Inflammatory macrophage (primary cell): ENCODE measurements around the gene CLDN4.
A peak's percentile ranks its signal among the peaks of the same experiment; 100 is the strongest.
"Not testable (repeated sequence)": the region's sequence is repeated elsewhere in the genome, so short reads cannot be mapped to it uniquely, and the experiment has no call there.

ENCODE experiments used
- DNase-seq, 2 donors: peaks; one replicate each; pipeline ENCODE4 v3.0.0-alpha.2; 2020 to 2022

Gene CLDN4

DNA sequence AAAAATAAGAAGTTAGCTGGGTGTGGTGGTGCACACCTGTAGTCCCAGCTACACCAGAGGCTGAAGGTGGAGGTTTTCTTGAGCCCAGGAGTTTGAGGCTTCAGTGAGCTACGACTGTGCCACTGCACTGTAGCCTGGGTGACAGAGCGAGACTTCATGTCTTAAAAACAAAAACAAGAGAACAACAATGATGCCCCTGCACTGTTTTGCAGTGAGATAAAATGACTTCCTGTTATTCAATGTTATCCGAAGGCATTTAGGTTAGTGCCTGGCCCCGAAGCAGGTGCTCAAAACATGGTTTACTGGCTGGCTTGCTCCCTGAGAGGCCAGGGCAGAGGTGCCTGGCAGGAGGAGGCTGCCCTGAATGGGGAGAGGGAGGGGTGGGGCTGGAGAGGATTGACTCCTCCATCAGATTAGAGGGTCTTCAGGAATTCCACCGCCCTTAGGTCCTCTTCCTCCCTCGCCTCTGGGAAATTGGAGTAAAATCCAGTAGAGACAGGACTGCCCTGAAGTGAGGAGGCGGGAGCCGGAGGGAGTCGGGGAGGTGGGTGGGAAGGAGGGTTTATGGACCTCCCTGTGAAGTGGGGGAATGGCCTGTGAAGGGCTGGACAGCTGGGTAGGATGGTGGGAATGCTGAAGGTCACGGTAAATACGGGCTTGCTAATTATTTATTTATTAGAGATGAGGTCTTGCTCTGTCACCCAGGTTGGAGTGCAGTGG is 6.8 kb upstream of the CLDN4 start:
- DNase-seq: no peak

DNA sequence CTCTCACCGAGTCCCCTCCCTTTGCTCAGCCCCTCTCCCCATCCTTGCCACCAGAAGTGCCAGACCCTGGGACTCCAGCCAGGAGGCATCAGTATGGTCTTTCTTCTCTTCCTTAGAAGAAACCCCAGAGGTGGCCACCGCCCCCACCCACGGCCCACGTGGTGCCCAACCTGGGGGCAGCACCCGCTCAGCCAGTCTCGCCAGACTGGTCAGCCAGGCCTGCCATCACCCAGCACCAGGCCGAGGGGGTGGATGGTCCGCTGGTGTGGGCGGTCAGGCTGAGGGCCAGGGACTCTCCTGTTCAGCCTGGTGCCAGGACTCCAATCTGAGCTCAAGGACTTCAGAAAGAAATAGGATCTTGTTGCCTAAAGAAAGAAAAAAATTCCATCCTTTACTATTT is 5.8 kb upstream of the CLDN4 start:
- no peak for DNase-seq

DNA sequence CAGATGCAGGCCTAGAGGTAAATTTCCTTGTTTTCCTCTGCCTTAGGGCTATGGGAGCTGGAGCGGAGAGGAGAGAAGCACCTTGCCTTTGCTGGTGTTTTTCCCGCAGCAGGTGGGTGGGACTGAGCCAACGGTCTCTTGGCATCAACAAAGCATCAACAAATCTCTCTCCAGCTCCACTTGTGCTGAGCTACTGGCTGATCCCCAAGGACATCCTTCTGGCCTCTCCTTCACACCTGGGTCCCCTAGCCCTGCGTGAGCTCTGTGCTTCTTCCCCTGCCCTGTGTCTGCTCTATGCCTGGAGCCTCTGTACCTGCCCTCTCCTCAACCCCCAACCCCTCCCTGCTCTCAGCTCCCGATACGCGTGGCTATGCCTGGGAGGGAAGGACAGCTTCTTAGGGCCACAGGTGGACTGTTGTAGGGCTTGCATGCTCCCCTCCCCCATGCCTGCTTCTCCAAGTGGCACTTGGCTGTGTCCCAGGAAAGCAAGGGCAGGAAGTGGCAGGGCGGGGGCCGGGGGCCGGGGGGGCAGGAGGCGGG is 3.2 kb upstream of the CLDN4 start:
- DNase-seq: no peak

DNA sequence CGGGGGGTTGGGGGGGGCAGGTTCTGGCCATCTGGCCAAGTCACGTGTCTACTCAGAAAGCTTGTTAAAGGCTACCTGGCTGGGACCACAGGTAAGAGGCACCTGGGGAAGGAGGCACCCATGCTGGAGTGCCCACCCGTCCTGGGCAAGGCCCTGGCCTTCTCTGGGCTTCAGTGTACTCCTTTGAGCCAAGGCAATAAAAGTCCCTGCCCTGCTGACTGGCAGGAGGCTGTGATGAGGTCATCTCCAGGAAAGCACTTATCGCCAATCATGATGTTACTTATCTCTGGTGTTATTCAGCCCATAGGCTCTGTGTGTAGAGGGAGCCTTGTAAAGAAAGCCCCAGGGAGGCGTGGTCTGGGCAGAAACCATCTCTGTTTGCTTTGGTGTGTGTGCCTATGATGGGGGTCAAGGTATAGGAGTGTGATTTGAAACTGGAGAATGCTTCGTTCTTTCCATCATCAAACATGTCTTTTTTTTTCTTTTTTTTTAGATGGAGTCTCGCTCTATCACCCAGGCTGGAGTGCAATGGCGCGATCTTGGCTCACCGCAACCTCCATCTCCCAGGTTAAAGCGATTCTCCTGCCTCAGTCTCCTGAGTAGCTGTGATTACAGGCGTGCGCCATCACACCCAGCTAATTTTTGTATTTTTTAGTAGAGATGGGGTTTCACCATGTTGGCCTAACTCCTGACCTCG is 2.5 kb upstream of the CLDN4 start:
- peak in 1 of 2 donors; percentile 27 for DNase-seq

DNA sequence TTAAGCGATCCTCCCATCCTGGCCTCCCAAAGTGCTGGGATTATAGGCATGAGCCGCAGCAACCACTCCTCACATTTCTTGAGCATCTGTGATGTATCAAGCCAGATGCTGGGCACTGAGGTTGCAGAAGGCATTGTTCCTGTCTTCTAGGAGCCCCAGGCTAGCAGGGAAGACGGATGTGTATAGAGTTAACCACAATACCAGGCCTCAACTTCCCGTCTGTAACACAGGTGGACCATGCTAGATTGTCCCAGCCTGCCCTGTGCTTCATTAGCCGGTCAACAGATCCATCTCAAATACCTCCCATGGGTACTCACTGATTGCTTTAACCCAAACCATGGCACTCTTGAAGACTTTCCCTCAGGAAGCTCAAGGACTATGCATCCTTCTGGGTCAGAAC is 1.8 kb upstream of the CLDN4 start:
- DNase-seq: no peak

DNA sequence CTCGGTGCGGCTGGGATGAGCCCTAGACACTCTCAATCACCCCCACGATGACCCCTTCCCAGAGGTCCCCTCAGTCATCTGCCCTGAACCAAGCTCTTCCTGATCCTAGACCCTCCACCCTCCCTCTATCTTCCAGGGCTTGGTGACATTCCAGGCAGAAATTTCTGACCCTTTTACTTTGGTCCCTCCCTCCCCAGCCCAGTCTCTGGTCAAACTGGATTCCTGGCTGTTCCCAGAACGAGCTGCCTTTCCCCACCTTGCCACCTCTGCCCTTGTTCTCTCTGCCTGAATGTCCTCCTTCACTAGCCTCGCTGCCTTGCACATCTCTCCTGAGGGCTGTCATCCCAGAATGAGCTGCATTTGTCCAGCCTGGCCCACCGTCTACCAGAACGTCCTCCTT is 1.3 kb upstream of the CLDN4 start:
- no peak for DNase-seq

DNA sequence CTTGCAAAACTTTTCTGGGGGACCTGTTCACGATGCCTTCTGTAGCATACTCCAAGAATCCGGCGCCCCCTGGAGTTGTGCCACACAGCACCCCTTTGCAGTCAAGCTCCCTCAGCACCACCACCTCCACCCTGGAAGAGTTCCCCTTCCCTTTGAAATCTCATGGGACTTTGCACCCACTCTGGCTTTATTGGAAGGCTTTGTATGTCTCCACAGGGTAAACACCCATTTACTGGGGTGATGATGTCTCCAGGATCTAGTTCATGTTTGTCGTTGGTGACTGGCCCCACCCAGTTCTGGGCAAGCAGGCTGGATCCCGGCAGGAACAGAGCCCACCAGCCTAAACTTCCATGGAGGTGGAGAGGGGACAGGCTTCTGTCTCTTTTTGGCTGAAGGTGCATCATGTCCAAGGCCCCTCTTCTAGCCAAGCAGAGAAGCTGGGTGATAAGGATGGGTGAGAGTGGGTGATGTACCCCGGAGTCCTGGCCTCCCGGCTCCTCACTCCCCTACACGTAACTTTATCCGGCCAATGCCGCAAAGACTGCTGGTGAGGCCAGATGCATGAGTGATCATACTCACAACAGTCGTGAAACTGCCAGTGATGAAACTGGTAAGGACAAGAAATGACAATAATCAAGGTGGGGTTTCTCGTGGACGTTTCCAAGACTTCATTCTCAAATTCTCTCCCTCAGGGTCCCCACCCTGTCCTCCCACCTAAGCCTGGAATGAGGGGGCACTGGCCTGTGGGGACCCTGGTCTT is 695 bp upstream of the CLDN4 start:
- DNase-seq: no peak

DNA sequence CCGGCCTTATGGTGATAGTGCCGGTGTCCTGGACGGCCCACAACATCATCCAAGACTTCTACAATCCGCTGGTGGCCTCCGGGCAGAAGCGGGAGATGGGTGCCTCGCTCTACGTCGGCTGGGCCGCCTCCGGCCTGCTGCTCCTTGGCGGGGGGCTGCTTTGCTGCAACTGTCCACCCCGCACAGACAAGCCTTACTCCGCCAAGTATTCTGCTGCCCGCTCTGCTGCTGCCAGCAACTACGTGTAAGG is 713 bp downstream of the CLDN4 start:
- no peak for DNase-seq

DNA sequence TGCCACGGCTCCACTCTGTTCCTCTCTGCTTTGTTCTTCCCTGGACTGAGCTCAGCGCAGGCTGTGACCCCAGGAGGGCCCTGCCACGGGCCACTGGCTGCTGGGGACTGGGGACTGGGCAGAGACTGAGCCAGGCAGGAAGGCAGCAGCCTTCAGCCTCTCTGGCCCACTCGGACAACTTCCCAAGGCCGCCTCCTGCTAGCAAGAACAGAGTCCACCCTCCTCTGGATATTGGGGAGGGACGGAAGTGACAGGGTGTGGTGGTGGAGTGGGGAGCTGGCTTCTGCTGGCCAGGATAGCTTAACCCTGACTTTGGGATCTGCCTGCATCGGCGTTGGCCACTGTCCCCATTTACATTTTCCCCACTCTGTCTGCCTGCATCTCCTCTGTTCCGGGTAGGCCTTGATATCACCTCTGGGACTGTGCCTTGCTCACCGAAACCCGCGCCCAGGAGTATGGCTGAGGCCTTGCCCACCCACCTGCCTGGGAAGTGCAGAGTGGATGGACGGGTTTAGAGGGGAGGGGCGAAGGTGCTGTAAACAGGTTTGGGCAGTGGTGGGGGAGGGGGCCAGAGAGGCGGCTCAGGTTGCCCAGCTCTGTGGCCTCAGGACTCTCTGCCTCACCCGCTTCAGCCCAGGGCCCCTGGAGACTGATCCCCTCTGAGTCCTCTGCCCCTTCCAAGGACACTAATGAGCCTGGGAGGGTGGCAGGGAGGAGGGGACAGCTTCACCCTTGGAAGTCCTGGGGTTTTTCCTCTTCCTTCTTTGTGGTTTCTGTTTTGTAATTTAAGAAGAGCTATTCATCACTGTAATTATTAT is 1.2 kb downstream of the CLDN4 start:
- DNase-seq: no peak

DNA sequence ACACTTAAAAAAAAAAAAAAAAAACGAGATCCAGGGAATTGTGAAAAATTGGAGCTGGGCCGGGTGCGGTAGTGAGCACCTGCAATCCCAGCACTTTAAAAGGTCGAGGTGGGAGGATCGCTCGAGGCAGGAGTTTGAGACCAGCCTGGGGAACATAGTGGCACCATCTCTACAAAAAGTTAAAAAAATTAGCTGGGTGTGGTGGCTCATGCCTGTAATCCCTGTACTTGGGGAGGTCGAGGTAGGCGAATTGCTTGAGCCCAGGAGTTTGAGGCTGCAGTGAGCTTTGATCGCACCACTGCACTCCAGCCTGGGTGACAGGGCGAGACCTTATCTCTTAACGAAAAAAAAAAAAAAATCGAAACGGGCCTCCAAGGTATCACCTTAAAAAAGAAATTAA is 2.0 kb downstream of the CLDN4 start:
- no peak for DNase-seq

DNA sequence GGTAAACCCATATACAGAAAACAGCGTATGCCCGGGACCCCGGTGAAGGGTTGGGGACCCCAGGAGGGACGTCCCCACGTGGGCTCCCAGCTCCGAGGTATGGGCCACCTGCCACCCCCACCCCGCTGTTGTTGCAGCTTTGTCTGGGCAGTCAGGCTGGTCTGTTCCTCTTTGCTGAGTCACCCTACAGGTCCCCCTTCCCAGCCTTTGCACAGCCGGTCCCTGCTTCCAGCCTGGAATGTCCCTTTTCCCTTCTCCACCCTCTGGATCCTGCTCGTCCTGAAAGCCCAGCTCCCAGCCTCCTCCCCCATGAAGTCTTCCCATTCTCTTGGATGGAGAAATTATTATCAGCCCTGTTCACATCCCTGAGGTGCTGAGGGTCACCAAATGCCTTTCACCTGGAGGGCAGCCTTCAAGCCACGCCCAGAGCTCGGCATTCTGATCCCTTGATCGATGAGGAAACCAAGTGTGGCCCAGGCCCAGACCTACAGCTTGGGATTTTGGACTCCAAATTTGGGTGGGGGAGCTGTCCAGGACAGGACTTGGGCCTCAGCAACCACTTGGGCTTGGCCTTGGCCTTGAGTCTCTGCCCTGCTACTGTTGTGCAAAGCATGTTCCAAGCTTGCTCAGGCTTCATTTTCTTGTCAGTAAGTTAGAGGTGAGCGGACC is 2.6 kb downstream of the CLDN4 start:
- no peak for DNase-seq

DNA sequence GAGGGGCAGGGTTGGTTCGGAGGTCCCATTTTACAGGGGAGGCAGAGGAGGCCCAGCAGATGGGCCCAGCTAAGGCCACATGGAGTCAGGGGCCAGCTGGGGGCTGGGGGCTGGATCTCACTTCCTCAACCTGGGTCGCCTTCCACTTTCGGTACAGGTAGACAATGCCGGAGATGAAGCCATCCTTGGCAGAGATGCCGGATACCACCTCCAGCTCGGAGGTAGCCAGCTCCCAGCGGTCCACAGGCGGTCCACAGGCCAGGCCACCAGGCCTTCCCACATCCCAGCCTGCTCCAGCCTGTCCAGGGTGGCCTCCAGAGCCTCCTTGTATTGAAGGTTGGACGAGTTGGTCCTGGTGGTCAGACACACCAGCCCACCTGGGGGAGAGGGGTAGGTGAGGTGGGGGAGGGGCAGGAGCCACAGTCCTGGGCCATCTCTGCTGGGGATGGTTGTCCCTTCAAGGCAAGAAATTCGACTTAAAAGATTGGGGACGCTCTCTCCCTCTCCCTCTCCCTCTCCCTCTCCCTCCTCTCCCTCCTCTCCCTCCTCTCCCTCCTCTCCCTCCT is 3.9 kb downstream of the CLDN4 start:
- no peak for DNase-seq

DNA sequence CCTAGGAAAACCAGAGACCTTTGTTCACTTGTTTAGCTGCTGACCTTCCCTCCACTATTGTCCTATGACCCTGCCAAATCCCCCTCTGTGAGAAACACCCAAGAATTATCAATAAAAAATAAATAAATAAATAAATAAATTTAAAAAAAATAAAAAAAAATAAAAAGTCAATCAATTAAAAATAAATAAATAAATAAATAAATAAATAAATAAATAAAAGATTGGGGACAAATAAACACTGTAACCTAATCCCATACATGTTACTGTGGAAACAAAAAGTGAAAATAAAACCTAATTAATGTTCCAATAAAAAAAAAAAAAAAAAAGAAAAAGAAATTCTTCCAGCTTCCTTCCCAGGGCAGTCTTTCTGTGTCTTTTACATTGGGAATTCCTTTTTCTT is 6.4 kb downstream of the CLDN4 start:
- DNase-seq: not testable (repeated sequence)

DNA sequence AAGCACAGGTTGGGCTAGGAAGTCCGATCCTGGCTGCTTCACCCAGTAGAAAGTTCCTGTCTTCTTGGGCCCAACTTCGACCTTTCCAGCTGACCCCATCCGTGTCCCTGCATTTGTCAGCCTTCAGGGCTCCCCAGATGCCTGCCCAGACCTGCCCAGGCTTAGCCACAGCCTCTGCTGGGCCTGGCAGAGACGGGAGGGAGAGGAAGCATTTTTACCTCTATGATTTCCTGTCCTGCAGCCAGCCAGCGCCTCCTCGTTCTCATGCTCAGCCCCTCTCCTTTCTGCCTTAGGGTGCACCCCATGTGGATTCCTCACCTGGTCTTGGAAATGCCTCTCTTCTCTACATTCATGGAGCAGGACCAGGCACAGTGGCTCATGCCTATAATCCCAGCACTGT is 7.8 kb downstream of the CLDN4 start:
- DNase-seq: no peak

DNA sequence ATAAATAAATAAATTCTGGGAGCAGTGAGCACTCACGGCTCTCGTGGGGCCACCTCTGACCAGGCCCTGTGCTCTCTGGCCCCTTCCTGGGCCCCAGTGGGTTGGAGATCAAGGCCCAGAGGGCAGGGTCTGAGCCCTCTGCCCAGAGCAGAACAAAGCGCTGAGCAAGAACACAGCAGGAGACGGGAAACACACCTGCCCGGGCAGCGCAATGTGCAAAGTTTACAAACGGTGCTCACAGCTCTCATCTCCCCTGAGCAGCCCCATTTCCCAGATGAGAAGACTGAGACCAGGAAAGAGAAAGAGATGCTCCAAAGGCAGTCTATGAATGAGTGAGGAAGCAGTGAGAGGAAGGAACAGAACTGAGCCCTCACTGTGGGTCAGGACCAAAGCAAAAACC is 8.5 kb downstream of the CLDN4 start:
- DNase-seq: no peak

DNA sequence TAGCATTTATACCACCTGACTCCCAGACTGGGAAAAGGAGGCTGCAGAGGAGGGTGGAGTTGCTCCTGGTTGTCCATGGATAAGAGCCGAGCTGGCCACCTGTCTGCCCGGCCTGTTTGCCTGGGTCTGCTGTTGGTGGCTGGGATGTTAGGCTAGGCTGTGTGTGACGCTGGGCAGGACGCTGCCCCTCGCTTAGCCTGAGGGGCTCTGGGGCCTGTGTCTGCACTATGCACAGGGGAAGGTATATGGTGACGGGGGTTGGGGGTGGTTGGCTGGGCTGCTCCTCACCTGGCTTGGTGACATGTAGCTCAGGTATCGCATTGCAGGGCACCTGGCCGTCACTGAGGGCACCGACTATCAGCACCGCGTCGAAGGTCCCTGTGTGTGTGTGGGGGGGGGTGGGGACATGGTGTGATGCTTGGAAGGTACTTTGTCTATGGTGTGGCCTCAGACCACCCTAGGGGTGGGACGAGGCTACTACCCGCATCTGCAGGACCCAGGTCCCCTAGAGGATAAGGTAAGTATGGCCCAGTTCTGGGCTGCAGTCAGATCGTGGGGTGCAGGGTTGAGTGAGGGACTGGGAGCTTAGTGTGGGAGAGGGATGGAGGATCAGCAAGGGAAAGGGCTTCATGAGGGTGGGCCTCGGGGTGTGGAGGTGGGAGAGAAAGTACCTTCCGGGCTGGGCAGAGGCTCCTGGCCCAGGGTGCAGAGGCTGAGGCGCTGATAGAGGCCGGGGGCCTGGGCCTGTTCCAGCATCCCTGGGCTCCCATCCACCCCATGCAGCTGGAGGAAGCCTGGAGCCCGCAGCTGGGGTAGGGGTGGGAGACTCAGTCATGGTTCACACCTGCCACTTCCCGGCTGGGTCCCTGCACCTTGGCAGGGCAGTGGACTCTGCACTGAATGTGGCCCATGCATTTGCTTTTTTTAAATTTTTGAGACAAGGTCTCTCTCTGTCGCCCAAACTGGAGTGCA is 9.2 kb downstream of the CLDN4 start:
- DNase-seq: no peak

DNA sequence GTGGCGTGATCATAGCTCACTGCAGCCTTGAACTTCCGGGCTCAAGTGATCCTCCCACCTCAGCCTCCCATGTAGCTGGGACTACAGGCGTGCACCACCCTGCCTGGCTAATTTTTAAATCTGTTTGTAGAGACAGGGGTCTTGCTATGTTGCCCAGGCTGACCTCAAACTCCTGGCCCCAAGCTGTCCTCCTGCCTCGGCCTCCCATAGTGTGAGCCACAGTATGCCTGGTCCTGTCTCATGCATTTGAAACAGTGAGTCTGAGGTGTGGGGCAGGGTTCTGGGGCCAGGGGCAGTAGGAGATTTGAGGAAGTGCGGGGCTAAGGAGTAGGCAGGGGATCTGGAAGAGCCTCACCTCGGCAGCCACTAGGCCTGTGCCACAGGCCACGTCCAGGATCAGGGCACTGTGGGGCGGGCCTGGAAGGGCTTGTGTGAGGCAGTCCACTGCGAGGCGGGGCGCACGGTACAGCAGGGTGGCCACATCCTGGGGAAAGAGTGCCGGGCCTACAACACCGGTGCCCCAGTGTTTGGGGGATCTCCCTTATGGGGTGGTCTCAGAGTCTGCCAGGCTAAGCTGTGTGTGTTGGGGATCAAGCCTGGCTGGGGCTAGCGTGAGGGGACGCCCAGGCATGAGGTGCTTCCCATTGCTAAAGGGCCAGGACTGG is 10.1 kb downstream of the CLDN4 start:
- DNase-seq: no peak

DNA sequence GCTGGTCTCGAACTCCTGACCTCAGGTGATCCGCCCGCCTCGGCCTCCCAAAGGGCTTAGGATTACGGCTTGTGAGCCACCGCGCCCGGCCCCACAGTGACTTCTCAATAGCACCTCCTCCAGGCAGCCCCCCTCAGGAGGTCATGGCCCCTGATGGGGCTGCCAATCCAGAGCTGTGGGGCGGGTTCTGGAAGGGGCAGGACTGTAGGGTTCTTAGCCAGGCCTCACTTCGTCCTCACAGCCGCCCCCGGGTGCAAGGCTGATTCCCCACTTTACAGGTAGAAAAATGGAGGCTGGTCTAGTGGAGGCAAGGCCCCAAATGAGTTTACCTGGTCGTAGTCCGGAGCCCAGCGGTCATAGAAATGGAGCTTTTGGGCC is 10.9 kb downstream of the CLDN4 start:
- no peak for DNase-seq

DNA sequence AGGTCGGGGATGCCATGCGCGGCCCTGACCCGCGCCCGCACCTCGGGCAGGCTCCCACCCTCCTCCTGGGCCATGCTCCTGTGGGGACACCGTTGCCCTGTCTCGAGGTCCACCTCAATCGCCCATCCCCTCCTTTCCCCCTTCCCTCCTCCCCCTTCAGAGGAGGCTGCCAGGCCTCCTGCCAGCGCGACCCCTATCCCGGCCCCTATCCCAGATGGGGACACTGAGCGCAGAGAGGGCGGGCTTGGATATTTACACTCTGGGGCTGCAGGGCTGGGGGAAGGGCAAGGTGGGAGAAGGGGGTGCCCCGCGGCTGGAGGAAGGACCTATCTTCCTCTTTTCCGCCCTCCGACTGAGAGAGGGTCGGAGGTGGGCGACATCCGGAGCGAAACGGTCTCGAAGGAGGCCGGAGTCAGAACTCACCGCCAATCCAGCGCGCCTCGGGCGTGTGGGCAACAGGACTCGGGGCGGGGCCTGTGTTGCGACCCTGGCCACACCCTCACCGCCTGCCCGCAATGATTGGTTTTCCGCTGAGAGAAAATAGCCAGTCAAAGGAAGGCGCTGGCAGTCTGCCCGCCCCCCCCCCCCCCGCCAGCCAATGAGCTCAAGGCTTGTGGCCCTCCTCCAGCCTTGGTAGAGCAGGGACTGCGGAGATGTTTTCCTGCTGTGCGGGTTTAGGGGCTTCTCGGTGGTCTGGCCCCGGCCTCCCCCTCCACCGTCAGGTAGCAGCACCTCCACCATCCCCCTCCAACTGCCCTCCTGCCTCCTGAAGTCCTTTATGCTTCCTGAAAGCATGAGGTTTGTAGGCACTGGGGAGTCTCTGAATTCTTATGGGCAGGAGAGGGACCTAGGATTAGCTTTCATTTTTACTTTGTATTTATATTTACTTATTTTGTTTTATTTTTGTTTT is 11.5 kb downstream of the CLDN4 start, which contains the start of gene METTL27:
TSS of gene METTL27 (minus strand) at position 450 of the 910 bp plus-strand sequence. CDS start at position 74, 376 bp downstream.
- DNase-seq: peak; percentile 92 to 93
